Natural killer cell (primary cell): ENCODE results near the gene KYNU. TPM values are rescaled to one million over a fixed set of nuclear protein-coding genes. Genes with fewer than 3 reads are reported as not detected.
"Not testable (repeated sequence)": the region's sequence is repeated elsewhere in the genome, so short reads cannot be mapped to it uniquely, and the experiment has no call there.

ENCODE experiments used
- ATAC-seq, 3 donors: fragments of 150-1000 bp in 2 of 3; fragments of 200-7000 bp in 1 of 3; cut with Tn5 transposase; 1 replicate in 1 of 3; 2 replicates in 2 of 3; pipeline ENCODE4 v1.10.0; 2021; ENCODE audit warnings: mild to moderate bottlenecking in 2 of 3, moderate library complexity in 2 of 3
- DNase-seq, 2 donors: peaks; one replicate each; pipeline versions ENCODE4 v3.0.0 to v3.0.0-alpha.2; 2013 to 2021; ENCODE audit warnings: mixed read lengths in 1 of 2
- H3K27ac ChIP-seq: one replicate; pipeline ENCODE4 v1.5.1; 2013; ENCODE audit warnings: mild to moderate bottlenecking, low read length
- H3K27me3 ChIP-seq: one replicate; pipeline ENCODE4 v1.6.1; 2013; ENCODE audit warnings: low read length; ENCODE audit not compliant: control insufficient read depth, insufficient read depth
- H3K36me3 ChIP-seq: one replicate; pipeline ENCODE4 v1.6.1; 2013; ENCODE audit warnings: low read length; ENCODE audit not compliant: control insufficient read depth, insufficient read depth
- H3K4me1 ChIP-seq: one replicate; pipeline ENCODE4 v1.6.1; 2013; ENCODE audit warnings: low read length; ENCODE audit not compliant: control insufficient read depth, insufficient read depth
- H3K4me3 ChIP-seq: one replicate; pipeline ENCODE4 v1.5.1; 2013; ENCODE audit warnings: low read length
- H3K9me3 ChIP-seq: one replicate; pipeline ENCODE4 v1.6.1; 2013; ENCODE audit warnings: low read length; ENCODE audit not compliant: control insufficient read depth, insufficient read depth
- H3K27ac Mint-ChIP-seq, 2 donors: one replicate each; pipeline ENCODE4 v1.8.0; 2022; ENCODE audit warnings: mild to moderate bottlenecking in 2 of 2, mixed read lengths in 2 of 2, moderate library complexity in 1 of 2
- H3K27me3 Mint-ChIP-seq, 2 donors: one replicate each; pipeline ENCODE4 v1.8.0; 2022; ENCODE audit warnings: low read depth in 2 of 2, mixed read lengths in 2 of 2
- H3K36me3 Mint-ChIP-seq: one replicate; pipeline ENCODE4 v1.8.0; 2022; ENCODE audit warnings: mixed read lengths
- H3K4me1 Mint-ChIP-seq, 2 donors: one replicate each; pipeline ENCODE4 v1.8.0; 2022; ENCODE audit warnings: mixed read lengths in 2 of 2
- H3K4me3 Mint-ChIP-seq: one replicate; pipeline ENCODE4 v1.8.0; 2022; ENCODE audit warnings: mild to moderate bottlenecking, moderate library complexity, mixed read lengths
- H3K9me3 Mint-ChIP-seq, 2 donors: one replicate each; pipeline ENCODE4 v1.8.0; 2022; ENCODE audit warnings: mixed read lengths in 2 of 2
- CTCF ChIP-seq: fragments of 200-600 bp; IDR thresholded peaks from one replicate; pipeline ENCODE4 v1.8.0; 2022; ENCODE audit warnings: antibody characterized with exemption
- WGBS: methylation state at CpG from one replicate; pipeline ENCODE4 v1.1.7; 2013; ENCODE audit warnings: missing lambda C conversion rate; ENCODE audit not compliant: insufficient coverage; 5-methylcytosine and 5-hydroxymethylcytosine counted together
- intact Hi-C: fragments of 100-400 bp; cut with micrococcal nuclease; formaldehyde crosslinking; loops from one replicate; pipeline ENCODE4 v1.14.2; 2022
- total RNA-seq, 4 donors: library from RNA; stranded (reverse); fragments of 120-200 nt in 1 of 4; gene quantifications; one replicate each; pipeline versions ENCODE4 v1.2.3 to v1.2.4, GENCODE V29; 2013 to 2022

The KYNU gene
- total RNA-seq, 3 donors from 2014 or later (not counting 1 experiment from before 2014, with no cell fraction given): 0.82 to 3.6 (median 3.3) TPM

- no peak for TF ChIP-seq CTCF
- no peak overlapping the region for H3K4me3 Mint-ChIP-seq
- H3K4me1 ChIP-seq: peaks cover 9% of the 10 kb centered on the region
- no peak overlapping the region for H3K27ac ChIP-seq
- no peak overlapping the region for H3K27ac Mint-ChIP-seq
- no peaks in the 10 kb centered on the region for H3K27me3 Mint-ChIP-seq
- ATAC-seq: no peak
- H3K4me1 Mint-ChIP-seq: peaks cover 14 to 16% of the 10 kb centered on the region in 2 donors
- H3K36me3 Mint-ChIP-seq: no peaks in the 10 kb centered on the region
- intact Hi-C loops: no loop called here
- no peak overlapping the region for H3K4me3 ChIP-seq
- 96% methylated on average over 4 of the region's 4 CpGs for WGBS
- H3K9me3 Mint-ChIP-seq: no peaks in the 10 kb centered on the region
- no peak for DNase-seq
- H3K9me3 ChIP-seq: no peaks in the 10 kb centered on the region
- no peaks in the 10 kb centered on the region for H3K36me3 ChIP-seq
- no peaks in the 10 kb centered on the region for H3K27me3 ChIP-seq
These were observed 15.2 kb upstream of the KYNU start for GRCh38 chr2:142862299-142862698.

GRCh38 chr2:142862847-142863246, 14.6 kb upstream of the KYNU start:
- Histone ChIP-seq H3K27ac (no peak overlapping the region), H3K36me3 (no peaks in the 10 kb centered on the region), H3K27me3 (no peaks in the 10 kb centered on the region), H3K4me1 (peaks cover 11% of the 10 kb centered on the region), H3K4me3 (no peak overlapping the region), H3K9me3 (no peaks in the 10 kb centered on the region)
- intact Hi-C loops: no loop called here
- ATAC-seq (no peak), DNase-seq (no peak)
- no peaks in the 10 kb centered on the region for H3K36me3 Mint-ChIP-seq
- no peaks in the 10 kb centered on the region for H3K27me3 Mint-ChIP-seq
- WGBS: 88% methylated on average over 5 of the region's 5 CpGs
- TF ChIP-seq CTCF: no peak
- no peak overlapping the region for H3K27ac Mint-ChIP-seq
- peaks cover 19 to 21% of the 10 kb centered on the region in 2 donors for H3K4me1 Mint-ChIP-seq
- H3K4me3 Mint-ChIP-seq: no peak overlapping the region
- H3K9me3 Mint-ChIP-seq: no peaks in the 10 kb centered on the region

GRCh38 chr2:142863485-142863961, 13.9 kb upstream of the KYNU start:
- H3K36me3 Mint-ChIP-seq: no peaks in the 10 kb centered on the region
- intact Hi-C loops: no loop called here
- Histone ChIP-seq H3K27me3 (no peaks in the 10 kb centered on the region), H3K27ac (no peak overlapping the region), H3K4me1 (peaks cover 16% of the 10 kb centered on the region), H3K36me3 (no peaks in the 10 kb centered on the region), H3K9me3 (no peaks in the 10 kb centered on the region), H3K4me3 (no peak overlapping the region)
- DNase-seq: no peak
- no peak overlapping the region for H3K27ac Mint-ChIP-seq
- H3K27me3 Mint-ChIP-seq: no peaks in the 10 kb centered on the region
- TF ChIP-seq CTCF: no peak
- peaks cover 23 to 25% of the 10 kb centered on the region in 2 donors for H3K4me1 Mint-ChIP-seq
- no peak overlapping the region for H3K4me3 Mint-ChIP-seq
- no peak for ATAC-seq
- no peaks in the 10 kb centered on the region for H3K9me3 Mint-ChIP-seq
- WGBS: 86% methylated on average over 1 of the region's 2 CpGs

- WGBS: no CpG with 5 or more reads among the region's 2 CpGs
- H3K4me1 ChIP-seq: peaks cover 21% of the 10 kb centered on the region
- H3K36me3 Mint-ChIP-seq, H3K9me3 ChIP-seq, H3K4me3 ChIP-seq, intact Hi-C loops, H3K27ac Mint-ChIP-seq, H3K4me3 Mint-ChIP-seq, H3K27ac ChIP-seq, H3K27me3 Mint-ChIP-seq, H3K36me3 ChIP-seq, DNase-seq, H3K27me3 ChIP-seq, ATAC-seq, H3K9me3 Mint-ChIP-seq: not testable (repeated sequence)
- peaks cover 27 to 30% of the 10 kb centered on the region in 2 donors for H3K4me1 Mint-ChIP-seq
These were observed 12.9 kb upstream of the KYNU start for GRCh38 chr2:142864605-142865004.
